Osteoblast (primary cell): ENCODE data around the gene UPB1. TPM values are rescaled to one million over a fixed set of nuclear protein-coding genes. Genes with fewer than 3 reads are reported as not detected.
A peak's percentile ranks its signal among the peaks of the same experiment; 100 is the strongest.

Experiments used
- DNase-seq: peaks from one replicate; pipeline ENCODE4 v3.0.0; 2011; ENCODE audit warnings: low spot score, mixed read lengths; ENCODE audit not compliant: insufficient read length; ENCODE audit errors: missing footprints
- H2AFZ ChIP-seq: 2 replicates; pipeline ENCODE4 v1.6.0; 2011; ENCODE audit warnings: mild to moderate bottlenecking, low read length
- H3K27ac ChIP-seq: 2 replicates; pipeline ENCODE4 v1.5.1; 2011; ENCODE audit warnings: mild to moderate bottlenecking, low read depth, low read length, moderate library complexity
- H3K27me3 ChIP-seq: 2 replicates; pipeline ENCODE4 v1.6.0; 2012; ENCODE audit warnings: mild to moderate bottlenecking, control low read depth, inconsistent platforms, low read length, moderate library complexity; ENCODE audit not compliant: insufficient read depth
- H3K36me3 ChIP-seq: 2 replicates; pipeline ENCODE4 v1.5.1; 2011; ENCODE audit warnings: mild to moderate bottlenecking, low read length, control low read depth, moderate library complexity; ENCODE audit not compliant: insufficient read depth
- H3K4me1 ChIP-seq: 2 replicates; pipeline ENCODE4 v1.5.1; 2011; ENCODE audit warnings: mild to moderate bottlenecking, low read length, control low read depth, moderate library complexity; ENCODE audit not compliant: insufficient read depth
- H3K4me2 ChIP-seq: 2 replicates; pipeline ENCODE4 v1.6.0; 2011; ENCODE audit warnings: mild to moderate bottlenecking, low read length; ENCODE audit not compliant: insufficient read depth
- H3K4me3 ChIP-seq: fragments of 200-600 bp; sonication (generic); 3 replicates; pipeline ENCODE4 v1.5.1; 2012; ENCODE audit warnings: mild to moderate bottlenecking, low read length, inconsistent platforms; ENCODE audit not compliant: insufficient read depth
- H3K79me2 ChIP-seq: 2 replicates; pipeline ENCODE4 v1.6.0; 2012; ENCODE audit warnings: mild to moderate bottlenecking, low read length, control low read depth, inconsistent platforms; ENCODE audit not compliant: insufficient read depth
- H3K9me3 ChIP-seq: 2 replicates; pipeline ENCODE4 v1.5.1; 2011; ENCODE audit warnings: low read depth, low read length, control low read depth
- H4K20me1 ChIP-seq: 2 replicates; pipeline ENCODE4 v1.6.0; 2012; ENCODE audit warnings: mild to moderate bottlenecking, low read length, control low read depth; ENCODE audit not compliant: insufficient read depth
- CTCF ChIP-seq: IDR thresholded peaks from 2 replicates; pipeline ENCODE4 v1.5.1; 2011; ENCODE audit warnings: mild to moderate bottlenecking, low read depth, low read length, moderate library complexity; ENCODE audit errors: extremely low read depth
- total RNA-seq: library from RNA; depleted of rRNA; stranded (reverse); fragments of >200 nt; gene quantifications from 2 replicates; pipeline ENCODE4 v1.2.3, GENCODE V29; 2012

Gene UPB1
- total RNA-seq, 1 donor: under 0.01 TPM

GRCh38 chr22:24504956-24505736 is 10.0 kb downstream of the UPB1 start:
- Histone ChIP-seq H3K4me1 (peaks cover 3% of the 10 kb centered on the region), H3K27ac (no peak overlapping the region), H3K4me3 (no peak overlapping the region), H3K79me2 (no peaks in the 10 kb centered on the region), H3K36me3 (no peaks in the 10 kb centered on the region), H2AFZ (no peak overlapping the region), H4K20me1 (no peaks in the 10 kb centered on the region), H3K27me3 (peaks cover 4% of the 10 kb centered on the region), H3K9me3 (no peaks in the 10 kb centered on the region), H3K4me2 (no peak overlapping the region)
- TF ChIP-seq CTCF: no peak
- peak; percentile 56 for DNase-seq

GRCh38 chr22:24506802-24507438 is 11.8 kb downstream of the UPB1 start:
- Histone ChIP-seq H3K4me2 (no peak overlapping the region), H3K27me3 (no peaks in the 10 kb centered on the region), H3K9me3 (no peaks in the 10 kb centered on the region), H3K79me2 (no peaks in the 10 kb centered on the region), H3K4me1 (peaks cover 14% of the 10 kb centered on the region), H3K36me3 (no peaks in the 10 kb centered on the region), H3K27ac (no peak overlapping the region), H3K4me3 (no peak overlapping the region), H4K20me1 (no peaks in the 10 kb centered on the region), H2AFZ (no peak overlapping the region)
- DNase-seq: peak; percentile 15
- TF ChIP-seq CTCF: no peak

GRCh38 chr22:24507716-24508115 is 12.6 kb downstream of the UPB1 start:
- no peaks in the 10 kb centered on the region for H3K36me3 ChIP-seq
- H3K27me3 ChIP-seq: peaks cover 3% of the 10 kb centered on the region
- peaks cover 18% of the 10 kb centered on the region for H3K4me1 ChIP-seq
- H3K9me3 ChIP-seq: no peaks in the 10 kb centered on the region
- H2AFZ ChIP-seq: no peak overlapping the region
- H3K79me2 ChIP-seq: no peaks in the 10 kb centered on the region
- no peak overlapping the region for H3K4me2 ChIP-seq
- no peak for TF ChIP-seq CTCF
- H4K20me1 ChIP-seq: no peaks in the 10 kb centered on the region
- DNase-seq: no peak
- no peak overlapping the region for H3K27ac ChIP-seq
- no peak overlapping the region for H3K4me3 ChIP-seq
